Testis (tissue), 2 donors: ENCODE results near the gene SMIM9.

ENCODE experiments used
- CTCF ChIP-seq, 3 experiments: fragments of 450-650 bp in 2 of 3; fragments of 200-600 bp in 1 of 3; sonication (generic) in 1 of 3; IDR thresholded peaks; one replicate each; pipeline ENCODE4 v1.5.1; 2016 to 2019; ENCODE audit warnings: antibody characterized with exemption in 3 of 3, mild to moderate bottlenecking in 2 of 3, moderate library complexity in 1 of 3
- POLR2A ChIP-seq: fragments of 450-650 bp; IDR thresholded peaks from one replicate; pipeline ENCODE4 v1.6.1; 2017; ENCODE audit warnings: antibody characterized with exemption, mild to moderate bottlenecking, moderate library complexity

- TF ChIP-seq POLR2A (no peak), CTCF (IDR thresholded peaks at IDR 0.05) (no peak)
These were observed 28.8 kb downstream of the SMIM9 start for GRCh38 chrX:154805696-154806091.
